Gastroesophageal sphincter (tissue), 4 donors: ENCODE results near the gene VTI1A. TPM values are rescaled to one million over a fixed set of nuclear protein-coding genes. Genes with fewer than 3 reads are reported as not detected.
"Not testable (repeated sequence)": the region's sequence is repeated elsewhere in the genome, so short reads cannot be mapped to it uniquely, and the experiment has no call there.

Source experiments
- ATAC-seq: fragments of 150-250 bp; one replicate; pipeline ENCODE4 v1.9.1; 2016; ENCODE audit warnings: mild to moderate bottlenecking, moderate library complexity
- H3K27ac ChIP-seq, 4 donors: fragments of 200-600 bp; sonication (generic) in 3 of 4; 1 replicate in 3 of 4; 2 replicates in 1 of 4; pipeline ENCODE4 v1.5.1; 2016 to 2019
- H3K27me3 ChIP-seq: fragments of 200-600 bp; sonication (generic); one replicate; pipeline ENCODE4 v1.5.1; 2019
- H3K36me3 ChIP-seq, 2 donors: fragments of 200-600 bp; sonication (generic); one replicate each; pipeline ENCODE4 v1.5.1; 2019; ENCODE audit warnings: control low read depth in 1 of 2
- H3K4me1 ChIP-seq, 3 donors: fragments of 200-600 bp; sonication (generic); 1 replicate in 2 of 3; 2 replicates in 1 of 3; pipeline ENCODE4 v1.5.1; 2016 to 2019; ENCODE audit warnings: control low read depth in 2 of 3
- H3K4me3 ChIP-seq, 2 donors: fragments of 200-600 bp; sonication (generic); one replicate each; pipeline ENCODE4 v1.5.1; 2019; ENCODE audit warnings: mild to moderate bottlenecking in 1 of 2, moderate library complexity in 1 of 2
- H3K9me3 ChIP-seq, 3 donors: fragments of 200-600 bp; sonication (generic); one replicate each; pipeline ENCODE4 v1.5.1; 2017 to 2019; ENCODE audit warnings: control low read depth in 2 of 3
- EP300 ChIP-seq: sonication (generic); formaldehyde crosslinking; IDR thresholded peaks from one replicate; pipeline ENCODE4 v1.6.1; 2017; ENCODE audit warnings: antibody characterized with exemption, mild to moderate bottlenecking
- POLR2A ChIP-seq, 2 donors: fragments of 450-650 bp; IDR thresholded peaks; one replicate each; pipeline ENCODE4 v1.6.1; 2017; ENCODE audit warnings: antibody characterized with exemption in 2 of 2, mild to moderate bottlenecking in 2 of 2, moderate library complexity in 1 of 2
- POLR2AphosphoS5 ChIP-seq: sonication (generic); formaldehyde crosslinking; IDR thresholded peaks from one replicate; pipeline ENCODE4 v1.6.1; 2017; ENCODE audit warnings: antibody characterized with exemption
- WGBS, 2 donors: methylation state at CpG; one replicate each; pipeline ENCODE4 v1.1.5; 2018; ENCODE audit warnings: low coverage in 1 of 2; 5-methylcytosine and 5-hydroxymethylcytosine counted together
- total RNA-seq, 4 donors: library from RNA; depleted of rRNA; stranded (reverse); fragments of >200 nt; gene quantifications; one replicate each; pipeline ENCODE4 v1.1.0, GENCODE V29; 2016
- TF ChIP-seq, protein P1 (sequence below), 4 experiments: fragments of 200-600 bp in 2 of 4; fragments of 450-650 bp in 2 of 4; sonication (generic) in 1 of 4; IDR thresholded peaks; one replicate each; pipeline ENCODE4 v1.5.1; 2017 to 2019; ENCODE audit warnings: antibody characterized with exemption in 4 of 4, mild to moderate bottlenecking in 2 of 4, moderate library complexity in 2 of 4

The VTI1A gene
- total RNA-seq, 4 donors from 2014 or later, result 19.6 to 81.9 (median 43.1) TPM

DNA sequence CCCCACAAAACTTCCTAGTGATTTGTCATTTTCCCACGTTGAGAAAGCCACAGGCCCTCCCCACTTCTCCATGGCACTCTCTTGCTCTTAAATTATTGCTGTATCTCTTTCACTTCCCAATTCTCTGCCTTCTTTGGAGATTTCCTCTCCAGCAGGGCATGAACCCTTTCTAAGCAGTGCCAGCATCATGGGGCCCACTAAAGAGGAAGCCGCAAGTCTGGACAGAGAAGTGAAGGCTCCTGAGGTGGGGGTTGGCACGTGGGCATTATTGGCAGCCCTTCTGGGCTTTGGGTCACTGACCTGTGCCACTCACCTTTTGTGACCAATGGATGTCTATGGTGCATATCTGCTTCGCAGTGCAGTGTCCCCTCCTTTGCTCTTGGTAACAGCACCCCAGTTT is 405.3 kb downstream of the VTI1A start:
- WGBS, 2 donors, result 75 to 78% methylated on average over 3 to 4 of the region's 4 CpGs
- peak; percentile 53 for ATAC-seq
- H3K4me1 ChIP-seq, result no peaks in the 10 kb centered on the region
- no peak overlapping the region for H3K27ac ChIP-seq
- H3K36me3 ChIP-seq, result no peaks in the 10 kb centered on the region
- peaks cover 0 to 10% (median 0%) of the 10 kb centered on the region in 3 donors for H3K9me3 ChIP-seq
- no peak for TF ChIP-seq EP300
- TF ChIP-seq POLR2A (IDR thresholded peaks at IDR 0.05), result no peak
- TF ChIP-seq POLR2AphosphoS5, result no peak
- TF ChIP-seq, protein P1, sequence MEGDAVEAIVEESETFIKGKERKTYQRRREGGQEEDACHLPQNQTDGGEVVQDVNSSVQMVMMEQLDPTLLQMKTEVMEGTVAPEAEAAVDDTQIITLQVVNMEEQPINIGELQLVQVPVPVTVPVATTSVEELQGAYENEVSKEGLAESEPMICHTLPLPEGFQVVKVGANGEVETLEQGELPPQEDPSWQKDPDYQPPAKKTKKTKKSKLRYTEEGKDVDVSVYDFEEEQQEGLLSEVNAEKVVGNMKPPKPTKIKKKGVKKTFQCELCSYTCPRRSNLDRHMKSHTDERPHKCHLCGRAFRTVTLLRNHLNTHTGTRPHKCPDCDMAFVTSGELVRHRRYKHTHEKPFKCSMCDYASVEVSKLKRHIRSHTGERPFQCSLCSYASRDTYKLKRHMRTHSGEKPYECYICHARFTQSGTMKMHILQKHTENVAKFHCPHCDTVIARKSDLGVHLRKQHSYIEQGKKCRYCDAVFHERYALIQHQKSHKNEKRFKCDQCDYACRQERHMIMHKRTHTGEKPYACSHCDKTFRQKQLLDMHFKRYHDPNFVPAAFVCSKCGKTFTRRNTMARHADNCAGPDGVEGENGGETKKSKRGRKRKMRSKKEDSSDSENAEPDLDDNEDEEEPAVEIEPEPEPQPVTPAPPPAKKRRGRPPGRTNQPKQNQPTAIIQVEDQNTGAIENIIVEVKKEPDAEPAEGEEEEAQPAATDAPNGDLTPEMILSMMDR (IDR thresholded peaks at IDR 0.05), result no peak
- H3K4me3 ChIP-seq, result no peak overlapping the region
- no peaks in the 10 kb centered on the region for H3K27me3 ChIP-seq

DNA sequence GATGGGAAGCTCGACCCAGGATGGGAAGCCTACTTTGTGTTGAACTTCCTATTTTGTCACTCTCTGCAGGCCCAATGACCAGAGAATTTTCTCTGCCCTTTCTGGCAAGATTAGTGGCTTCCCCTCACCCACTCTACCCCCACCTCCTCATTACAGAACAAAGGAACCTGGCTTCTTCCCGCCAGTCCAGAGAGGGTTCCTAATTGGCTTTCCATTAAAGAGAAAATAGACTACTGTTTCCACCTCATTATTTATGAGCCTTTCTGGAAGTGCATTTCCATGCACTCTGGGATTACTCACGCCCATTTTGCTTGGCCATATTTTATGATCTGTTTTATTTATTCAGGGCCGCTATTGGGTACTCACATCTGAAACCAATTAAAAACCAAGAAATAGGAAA is 408.1 kb downstream of the VTI1A start:
- no peaks in the 10 kb centered on the region for H3K27me3 ChIP-seq
- TF ChIP-seq, protein P1 (IDR thresholded peaks at IDR 0.05), result no peak
- TF ChIP-seq EP300 (no peak), POLR2A (IDR thresholded peaks at IDR 0.05) (no peak), POLR2AphosphoS5 (no peak)
- H3K4me1 ChIP-seq, result no peaks in the 10 kb centered on the region
- 78 to 90% methylated on average over 2 to 4 of the region's 4 CpGs for WGBS, 2 donors
- H3K36me3 ChIP-seq, result no peaks in the 10 kb centered on the region
- H3K9me3 ChIP-seq, result no peaks in the 10 kb centered on the region
- H3K27ac ChIP-seq, result no peak overlapping the region
- H3K4me3 ChIP-seq, result no peak overlapping the region
- no peak for ATAC-seq

- H3K4me1 ChIP-seq, result no peaks in the 10 kb centered on the region
- TF ChIP-seq POLR2A (IDR thresholded peaks at IDR 0.05), result no peak
- no peak overlapping the region for H3K4me3 ChIP-seq
- WGBS, 2 donors, result 80 to 98% methylated on average over 1 to 5 of the region's 5 CpGs
- H3K36me3 ChIP-seq, result no peaks in the 10 kb centered on the region
- H3K27ac ChIP-seq, result no peak overlapping the region
- ATAC-seq, result no peak
- no peaks in the 10 kb centered on the region for H3K27me3 ChIP-seq
- H3K9me3 ChIP-seq, result peaks cover 0 to under 1% (median 0%) of the 10 kb centered on the region in 3 donors
Observed at GRCh38 chr10:112857493-112857892, 410.5 kb downstream of the VTI1A start.

DNA sequence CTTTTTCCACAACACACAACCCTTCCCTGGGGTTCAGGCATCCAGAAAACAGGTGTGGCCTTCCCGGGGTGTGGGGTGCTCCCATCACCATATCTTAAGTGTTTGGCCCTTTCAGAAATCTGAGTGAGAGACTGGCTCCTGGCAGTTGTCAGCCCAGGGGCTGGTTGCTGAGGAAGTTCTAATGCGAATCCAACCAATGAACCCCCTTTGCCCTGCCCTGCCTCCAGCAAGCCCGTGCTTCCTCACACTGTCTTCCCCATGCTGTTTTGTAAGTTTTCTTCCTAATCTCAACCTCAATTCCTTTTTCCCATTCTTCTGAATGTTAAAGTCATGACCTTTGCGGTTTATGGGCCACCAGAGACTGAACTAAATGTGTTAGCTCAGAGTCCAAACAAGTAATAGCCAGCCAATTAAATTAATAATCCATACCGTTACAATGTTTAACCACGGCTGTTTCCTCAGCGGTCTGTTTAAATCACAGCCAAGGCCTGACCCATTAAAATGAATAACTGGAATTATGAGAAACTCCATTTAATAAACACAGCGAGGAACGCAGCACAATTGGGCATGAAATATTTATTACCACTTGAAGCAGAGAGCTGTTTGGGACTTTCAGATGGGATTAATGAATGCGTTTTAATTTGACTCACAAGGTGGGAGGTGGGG is 412.1 kb downstream of the VTI1A start:
- H3K9me3 ChIP-seq, result peaks cover 0 to 14% (median 0%) of the 10 kb centered on the region in 3 donors
- no peaks in the 10 kb centered on the region for H3K27me3 ChIP-seq
- no peaks in the 10 kb centered on the region for H3K4me1 ChIP-seq
- H3K27ac ChIP-seq, result no peak overlapping the region
- no peak for TF ChIP-seq POLR2A (IDR thresholded peaks at IDR 0.05)
- TF ChIP-seq, protein P1 (IDR thresholded peaks at IDR 0.05), result no peak
- no peak for TF ChIP-seq POLR2AphosphoS5
- TF ChIP-seq EP300, result no peak
- no peak overlapping the region for H3K4me3 ChIP-seq
- WGBS, 2 donors, result 64 to 89% methylated on average over 8 to 10 of the region's 10 CpGs
- ATAC-seq, result no peak
- no peaks in the 10 kb centered on the region for H3K36me3 ChIP-seq

- Histone ChIP-seq H3K4me3 (no peak overlapping the region), H3K4me1 (no peaks in the 10 kb centered on the region), H3K36me3 (no peaks in the 10 kb centered on the region), H3K27ac (no peak overlapping the region), H3K27me3 (no peaks in the 10 kb centered on the region), H3K9me3 (peaks cover 0 to 21% (median 0%) of the 10 kb centered on the region in 3 donors)
- 80 to 93% methylated on average over 4 of the region's 4 CpGs for WGBS, 2 donors
- ATAC-seq, result no peak
- TF ChIP-seq POLR2A (IDR thresholded peaks at IDR 0.05) (no peak), EP300 (no peak), POLR2AphosphoS5 (no peak)
- TF ChIP-seq, protein P1 (IDR thresholded peaks at IDR 0.05), result no peak
Observed at GRCh38 chr10:112859793-112860192, 412.8 kb downstream of the VTI1A start.

DNA sequence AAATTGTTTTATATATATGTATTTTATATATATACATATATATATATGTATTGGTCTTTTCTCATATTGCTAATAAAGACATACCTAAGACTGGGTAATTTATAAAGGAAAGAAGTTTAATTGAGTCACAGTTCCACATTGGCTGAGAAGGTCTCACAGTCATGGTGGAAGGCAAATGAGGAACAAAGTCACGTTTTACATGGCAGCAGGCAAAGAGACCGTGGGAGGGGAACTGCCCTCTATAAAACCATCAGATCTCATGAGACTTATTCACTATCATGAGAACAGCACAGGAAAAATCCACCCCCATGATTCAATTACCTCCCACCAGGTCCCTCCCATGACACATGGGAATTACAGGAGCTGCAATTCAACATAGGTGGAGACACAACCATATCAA is 416.4 kb downstream of the VTI1A start:
- ATAC-seq, H3K36me3 ChIP-seq, H3K4me3 ChIP-seq, H3K4me1 ChIP-seq, H3K27me3 ChIP-seq, H3K27ac ChIP-seq: not testable (repeated sequence)
- H3K9me3 ChIP-seq, result peaks cover 0 to 23% (median 0%) of the 10 kb centered on the region in 3 donors
- WGBS, 2 donors, result 88 to 95% methylated on average over 1 to 2 of the region's 2 CpGs
